ENCODE measurements around the gene TMEM150B.

GRCh38 chr19:55266404-55266803 lies 58.7 kb downstream of the TMEM150B start:
- no peak for TF ChIP-seq RAD21 (conservative IDR thresholded peaks at IDR 0.05 in 1 of 2, IDR thresholded peaks at IDR 0.05 in 1 of 2)
- TF ChIP-seq RNF2 (IDR thresholded peaks at IDR 0.05; ENCODE audit: borderline replicate concordance, low read depth), result no peak
- TF ChIP-seq POLR2A (IDR thresholded peaks at IDR 0.05; ENCODE audit: low read length), result no peak
- TF ChIP-seq SREBF2 (IDR thresholded peaks at IDR 0.05), result no peak
- TF ChIP-seq ESRRA (IDR thresholded peaks at IDR 0.05; ENCODE audit: borderline replicate concordance, low read length), result no peak
- no peak for TF ChIP-seq RFX5 (IDR thresholded peaks at IDR 0.05)
- no peak for TF ChIP-seq MAX (IDR thresholded peaks at IDR 0.05)
- TF ChIP-seq HOXA7 (CRISPR knock-in tag; IDR thresholded peaks at IDR 0.05), result no peak
- TF ChIP-seq CTCF (IDR thresholded peaks at IDR 0.05), result no peak
- no peak for TF ChIP-seq HDAC2 (IDR thresholded peaks at IDR 0.05)
- no peak for TF ChIP-seq EP300 (IDR thresholded peaks at IDR 0.05)
- no peak for TF ChIP-seq MAZ (IDR thresholded peaks at IDR 0.05; ENCODE audit: borderline replicate concordance, low read depth, low read length)
- TF ChIP-seq REST (IDR thresholded peaks at IDR 0.05), result no peak

Data from A549 (cell line).